ENCODE measurements around the gene G0S2. TPM values are rescaled to one million over a fixed set of nuclear protein-coding genes. Genes with fewer than 3 reads are reported as not detected.

The G0S2 gene
- total and polyA plus RNA-seq, 10 of the 15 experiments (the other 5 are each of a cell fraction or from before 2014, with no cell fraction given), result 0.07 to 0.51 (median 0.23) TPM

GRCh38 chr1:209626346-209627026 lies 48.7 kb upstream of the G0S2 start:
- CTCF ChIA-PET, result interaction anchor here (0.8 to 13.9 kb wide), 20 partner anchors 9 to 122 kb away, joined by 3 to 211 read pairs (median 8); no protein-coding TSS in a partner anchor
- 57% methylated on average over 18 of the region's 19 CpGs for WGBS (ENCODE audit: insufficient coverage, insufficient replicate concordance, low lambda C conversion rate, missing lambda C conversion rate)
- no peak for FAIRE-seq

More at GRCh38 chr1:209626346-209627026, 48.7 kb upstream of the G0S2 start:
- Histone ChIP-seq H3K27ac (ENCODE audit: control insufficient read depth, insufficient read depth) (no peak overlapping the region), H3K36me3 (ENCODE audit: control insufficient read depth in 2 of 2, insufficient read depth in 2 of 2, low read length in 1 of 2) (no peaks in the 10 kb centered on the region), H3K27me3 (replicated peaks in 1 of 2; ENCODE audit: control insufficient read depth in 2 of 2, insufficient read depth in 2 of 2, low read length in 1 of 2) (no peaks in the 10 kb centered on the region), H3K9me3 (replicated peaks; ENCODE audit: control insufficient read depth, insufficient read depth, low read length) (no peaks in the 10 kb centered on the region), H3K9ac (ENCODE audit: control insufficient read depth, insufficient read depth, low read length) (no peak overlapping the region), H3K4me3 (no peak overlapping the region), H2AFZ (ENCODE audit: control insufficient read depth, low read depth, low read length) (no peak overlapping the region), H4K20me1 (ENCODE audit: control insufficient read depth, insufficient read depth) (no peaks in the 10 kb centered on the region), H3K79me2 (ENCODE audit: control insufficient read depth, insufficient read depth, low read length) (no peaks in the 10 kb centered on the region), H3K4me2 (ENCODE audit: control insufficient read depth, insufficient read depth) (no peak overlapping the region), H3K4me1 (ENCODE audit: control insufficient read depth, insufficient read depth, low read length) (no peaks in the 10 kb centered on the region)
- in situ Hi-C loops (cut with MboI) (loop anchor here (10.0 kb wide), 1 partner anchor 52 kb away; no protein-coding TSS in a partner anchor), intact Hi-C loops (cut with micrococcal nuclease; ENCODE audit: unreplicated experiment) (loop anchor here (1.0 to 5.0 kb wide), 5 partner anchors 24 to 121 kb away; no protein-coding TSS in a partner anchor)
- TF ChIP-seq SMAD1 (IDR thresholded peaks at IDR 0.05; ENCODE audit: low read depth, partially characterized antibody) (no peak), MYC (IDR thresholded peaks at IDR 0.05; ENCODE audit: insufficient read depth, insufficient read length, insufficient replicate concordance, low read length, severe bottlenecking) (no peak), BHLHE40 (IDR thresholded peaks at IDR 0.05; ENCODE audit: borderline replicate concordance in 1 of 2, low read depth in 2 of 2, low read length in 1 of 2) (no peak), BCLAF1 (IDR thresholded peaks at IDR 0.05) (no peak), CTCF (IDR thresholded peaks at IDR 0.05 in 2 of 3, conservative IDR thresholded peaks at IDR 0.05 in 1 of 3; ENCODE audit: control insufficient read depth in 2 of 3, extremely low read depth in 1 of 3, insufficient read depth in 1 of 3, low read depth in 3 of 3, low read length in 3 of 3) (no peak), ATF2 (IDR thresholded peaks at IDR 0.05; ENCODE audit: low read length) (no peak), GABPA (IDR thresholded peaks at IDR 0.05; ENCODE audit: low read depth) (no peak)
- ChIA-PET RAD21 (ENCODE audit: unreplicated experiment) (interaction anchor here (0.9 to 2.4 kb wide), 8 partner anchors 24 to 67 kb away, joined by 3 to 22 read pairs (median 6); no protein-coding TSS in a partner anchor), SMC1A (ENCODE audit: uncharacterized antibody, unreplicated experiment) (interaction anchor here (1.0 to 2.4 kb wide), 7 partner anchors 10 to 67 kb away, joined by 3 to 12 read pairs (median 4); no protein-coding TSS in a partner anchor), POLR2A (no interaction called here)
- BruUV-seq (replicated peaks), result no TSS peak
- DNase-seq (ENCODE audit: low read depth, low spot score) (no peak), ATAC-seq (no peak)

All from GM12878 (cell line).